A549 (cell line): ENCODE results near the gene GOLM1. TPM values are rescaled to one million over a fixed set of nuclear protein-coding genes. Genes with fewer than 3 reads are reported as not detected.

Source experiments
- ATAC-seq, 2 experiments: fragments of 200-7000 bp in 1 of 2; fragments of >200 bp in 1 of 2; cut with Nextera tagmentation in 1 of 2; cut with Tn5 transposase in 1 of 2; 3 replicates each; pipeline versions ENCODE4 v1.8.0 to v1.9.1; 2018 to 2020; ENCODE audit warnings: mild to moderate bottlenecking in 1 of 2, moderate library complexity in 1 of 2
- CTCF ChIA-PET: fragments of 300-600 bp; sonication (Branson Sonifier 250); formaldehyde crosslinking; extraction: SDS; loops from one replicate; lab custom pipeline; 2021; ENCODE audit warnings: antibody characterized with exemption, inconsistent platforms; lab: Yijun Ruan, JAX
- POLR2A ChIA-PET: fragments of 350-600 bp; formaldehyde crosslinking; extraction: SDS; loops from one replicate; lab custom pipeline; 2021; ENCODE audit warnings: antibody characterized with exemption, inconsistent platforms; lab: Yijun Ruan, JAX
- DNase-seq, 2 experiments: peaks; one replicate each; pipeline versions ENCODE4 v3.0.0 to v3.0.0-alpha.2; 2011 to 2016; ENCODE audit warnings: low read depth in 1 of 2, low spot score in 1 of 2
- FAIRE-seq: peaks from 2 replicates; lab custom pipeline; 2011; peaks lifted over from hg19 to GRCh38; lab: Jason Lieb, UNC
- H3K27ac ChIP-seq, 2 experiments: fragments of >200 bp; sonication (Bioruptor Twin); formaldehyde crosslinking; 3 replicates each; pipeline ENCODE4 v1.5.1; 2016 to 2017
- H3K4me1 ChIP-seq: fragments of >200 bp; sonication (Bioruptor Twin); formaldehyde crosslinking; 3 replicates; pipeline ENCODE4 v1.6.1; 2016
- H3K4me2 ChIP-seq: fragments of >200 bp; sonication (Bioruptor Twin); formaldehyde crosslinking; 3 replicates; pipeline ENCODE4 v1.6.1; 2016
- H3K4me3 ChIP-seq: fragments of >200 bp; sonication (Bioruptor Twin); formaldehyde crosslinking; 3 replicates; pipeline ENCODE4 v1.5.1; 2016
- H3K9me3 ChIP-seq: fragments of >200 bp; sonication (Bioruptor Twin); formaldehyde crosslinking; 3 replicates; pipeline ENCODE4 v1.6.1; 2016
- BHLHE40 ChIP-seq: IDR thresholded peaks from 2 replicates; pipeline ENCODE4 v1.6.1; 2012; ENCODE audit warnings: low read depth, low read length, inconsistent platforms
- CEBPB ChIP-seq, 2 experiments: fragments of >200 bp in 1 of 2; sonication (Bioruptor Twin) in 1 of 2; formaldehyde crosslinking in 1 of 2; IDR thresholded peaks; 2 replicates each; pipeline ENCODE4 v1.6.1; 2012 to 2016
- CHD2 ChIP-seq: fragments of 150-350 bp; IDR thresholded peaks from 2 replicates; pipeline ENCODE4 v1.6.1; 2014; ENCODE audit warnings: low read length; ENCODE audit not compliant: partially characterized antibody
- CHD4 ChIP-seq: fragments of 200-600 bp; sonication (generic); IDR thresholded peaks from 2 replicates; pipeline ENCODE4 v1.6.1; 2016; ENCODE audit warnings: antibody characterized with exemption, mild to moderate bottlenecking, borderline replicate concordance
- EP300 ChIP-seq, 2 experiments: fragments of >200 bp; sonication (Bioruptor Twin); formaldehyde crosslinking; IDR thresholded peaks; 2 replicates in 1 of 2; 3 replicates in 1 of 2; pipeline ENCODE4 v1.6.1; 2016 to 2017
- FOXS1 ChIP-seq: fragments of 250-450 bp; sonication (Bioruptor Pico); IDR thresholded peaks from 2 replicates; pipeline ENCODE4 v1.5.0; 2020; ENCODE audit warnings: mild to moderate bottlenecking, moderate library complexity
- GATA3 ChIP-seq: IDR thresholded peaks from 2 replicates; pipeline ENCODE4 v1.6.1; 2012; ENCODE audit warnings: borderline replicate concordance
- HEYL ChIP-seq: fragments of 250-450 bp; sonication (Bioruptor Pico); IDR thresholded peaks from 2 replicates; pipeline ENCODE4 v1.8.0; 2021; ENCODE audit warnings: mild to moderate bottlenecking, moderate library complexity
- JUNB ChIP-seq: fragments of >200 bp; sonication (Bioruptor Twin); formaldehyde crosslinking; IDR thresholded peaks from 2 replicates; pipeline ENCODE4 v1.6.1; 2016
- MAZ ChIP-seq: fragments of 150-350 bp; IDR thresholded peaks from 2 replicates; pipeline ENCODE4 v1.6.1; 2014; ENCODE audit warnings: antibody characterized with exemption, low read depth, low read length, borderline replicate concordance
- NPAS2 ChIP-seq: fragments of 250-450 bp; sonication (Bioruptor Pico); IDR thresholded peaks from 2 replicates; pipeline ENCODE4 v1.8.0; 2022; ENCODE audit warnings: mild to moderate bottlenecking, moderate library complexity, borderline replicate concordance
- NR3C1 ChIP-seq: fragments of >200 bp; sonication (Bioruptor Twin); formaldehyde crosslinking; IDR thresholded peaks from 3 replicates; pipeline ENCODE4 v1.6.1; 2017
- POLR2A ChIP-seq: IDR thresholded peaks from 2 replicates; pipeline ENCODE4 v1.6.1; 2012; ENCODE audit warnings: mild to moderate bottlenecking, low read length
- RARB ChIP-seq: fragments of 250-450 bp; sonication (Bioruptor Pico); IDR thresholded peaks from 2 replicates; pipeline ENCODE4 v1.8.0; 2021; ENCODE audit warnings: mild to moderate bottlenecking, moderate library complexity
- RCOR1 ChIP-seq: fragments of 150-350 bp; IDR thresholded peaks from 2 replicates; pipeline ENCODE4 v1.6.1; 2014; ENCODE audit warnings: antibody characterized with exemption, low read length, low read depth
- RFX5 ChIP-seq: fragments of 450-650 bp; IDR thresholded peaks from 2 replicates; pipeline ENCODE4 v1.7.1; 2014; ENCODE audit warnings: antibody characterized with exemption, mild to moderate bottlenecking, moderate library complexity
- RNF2 ChIP-seq: fragments of 200-600 bp; sonication (generic); IDR thresholded peaks from 2 replicates; pipeline ENCODE4 v1.6.1; 2016; ENCODE audit warnings: low read depth, mild to moderate bottlenecking, antibody characterized with exemption, moderate library complexity, borderline replicate concordance
- SREBF2 ChIP-seq: fragments of 450-650 bp; IDR thresholded peaks from 2 replicates; pipeline ENCODE4 v1.6.1; 2014; ENCODE audit warnings: mild to moderate bottlenecking, moderate library complexity
- ZFP36 ChIP-seq: fragments of 450-650 bp; IDR thresholded peaks from 2 replicates; pipeline ENCODE4 v1.6.1; 2014; ENCODE audit warnings: borderline replicate concordance; ENCODE audit not compliant: partially characterized antibody
- ZSCAN20 ChIP-seq: fragments of 250-450 bp; sonication (Bioruptor Pico); IDR thresholded peaks from 2 replicates; pipeline ENCODE4 v1.8.0; 2022; ENCODE audit warnings: mild to moderate bottlenecking, moderate library complexity
- WGBS: methylation state at CpG from one replicate; pipeline ENCODE4 v1.1.6; 2017; ENCODE audit errors: missing lambda C conversion rate; 5-methylcytosine and 5-hydroxymethylcytosine counted together
- polyA plus RNA-seq, 4 experiments: library from polyadenylated mRNA; depleted of rRNA in 3 of 4; stranded (reverse); fragments of >200 nt; fragmentation: RNase III in 1 of 4; extraction: RNeasy Plus Mini Kit Qiagen cat#74134 plus additional on column Dnase treatment in 1 of 4; gene quantifications; 2 replicates in 3 of 4; 3 replicates in 1 of 4; pipeline ENCODE4 v1.2.3, GENCODE V29; 2011 to 2017
- TF ChIP-seq, protein P1 (sequence below): fragments of >200 bp; sonication (Bioruptor Twin); formaldehyde crosslinking; IDR thresholded peaks from 2 replicates; pipeline ENCODE4 v1.6.1; 2016
- TF ChIP-seq, protein P2 (sequence below): fragments of 200-600 bp; sonication (generic); IDR thresholded peaks from 2 replicates; pipeline ENCODE4 v1.6.1; 2016; ENCODE audit warnings: antibody characterized with exemption, mild to moderate bottlenecking, moderate library complexity
- TF ChIP-seq, protein P3 (sequence below): fragments of >200 bp; sonication (Bioruptor Twin); formaldehyde crosslinking; IDR thresholded peaks from 3 replicates; pipeline ENCODE4 v1.6.1; 2016
- TF ChIP-seq, protein P4 (sequence below): fragments of >200 bp; sonication (Bioruptor Twin); formaldehyde crosslinking; IDR thresholded peaks from 3 replicates; pipeline ENCODE4 v1.5.1; 2016
- TF ChIP-seq, protein P5 (sequence below): fragments of 450-650 bp; IDR thresholded peaks from 2 replicates; pipeline ENCODE4 v1.6.1; 2014; ENCODE audit warnings: antibody characterized with exemption

Gene GOLM1
- polyA plus RNA-seq, 2 of the 4 experiments (the other 2 are of a cell fraction), result 136 to 145 TPM

- H3K4me1 ChIP-seq, result no peaks in the 10 kb centered on the region
- ATAC-seq, result peak in 1 of 2 experiments; percentile 42; a peak in 1 of 6 replicates
- POLR2A ChIA-PET, result no interaction called here
- FAIRE-seq, result no peak
- WGBS, result 84% methylated on average over 7 of the region's 8 CpGs
- no peak for DNase-seq
- H3K4me2 ChIP-seq, result no peak overlapping the region
- CTCF ChIA-PET, result interaction anchor here (1.9 kb wide), 1 partner anchor 14 kb away, joined by 6 read pairs; no protein-coding TSS in a partner anchor
- no peaks in the 10 kb centered on the region for H3K9me3 ChIP-seq
- no peak for TF ChIP-seq RNF2
- TF ChIP-seq MAZ, result no peak
- TF ChIP-seq CHD2, result no peak
- TF ChIP-seq, protein P1, sequence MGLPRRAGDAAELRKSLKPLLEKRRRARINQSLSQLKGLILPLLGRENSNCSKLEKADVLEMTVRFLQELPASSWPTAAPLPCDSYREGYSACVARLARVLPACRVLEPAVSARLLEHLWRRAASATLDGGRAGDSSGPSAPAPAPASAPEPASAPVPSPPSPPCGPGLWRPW, result no peak
- TF ChIP-seq, protein P2, sequence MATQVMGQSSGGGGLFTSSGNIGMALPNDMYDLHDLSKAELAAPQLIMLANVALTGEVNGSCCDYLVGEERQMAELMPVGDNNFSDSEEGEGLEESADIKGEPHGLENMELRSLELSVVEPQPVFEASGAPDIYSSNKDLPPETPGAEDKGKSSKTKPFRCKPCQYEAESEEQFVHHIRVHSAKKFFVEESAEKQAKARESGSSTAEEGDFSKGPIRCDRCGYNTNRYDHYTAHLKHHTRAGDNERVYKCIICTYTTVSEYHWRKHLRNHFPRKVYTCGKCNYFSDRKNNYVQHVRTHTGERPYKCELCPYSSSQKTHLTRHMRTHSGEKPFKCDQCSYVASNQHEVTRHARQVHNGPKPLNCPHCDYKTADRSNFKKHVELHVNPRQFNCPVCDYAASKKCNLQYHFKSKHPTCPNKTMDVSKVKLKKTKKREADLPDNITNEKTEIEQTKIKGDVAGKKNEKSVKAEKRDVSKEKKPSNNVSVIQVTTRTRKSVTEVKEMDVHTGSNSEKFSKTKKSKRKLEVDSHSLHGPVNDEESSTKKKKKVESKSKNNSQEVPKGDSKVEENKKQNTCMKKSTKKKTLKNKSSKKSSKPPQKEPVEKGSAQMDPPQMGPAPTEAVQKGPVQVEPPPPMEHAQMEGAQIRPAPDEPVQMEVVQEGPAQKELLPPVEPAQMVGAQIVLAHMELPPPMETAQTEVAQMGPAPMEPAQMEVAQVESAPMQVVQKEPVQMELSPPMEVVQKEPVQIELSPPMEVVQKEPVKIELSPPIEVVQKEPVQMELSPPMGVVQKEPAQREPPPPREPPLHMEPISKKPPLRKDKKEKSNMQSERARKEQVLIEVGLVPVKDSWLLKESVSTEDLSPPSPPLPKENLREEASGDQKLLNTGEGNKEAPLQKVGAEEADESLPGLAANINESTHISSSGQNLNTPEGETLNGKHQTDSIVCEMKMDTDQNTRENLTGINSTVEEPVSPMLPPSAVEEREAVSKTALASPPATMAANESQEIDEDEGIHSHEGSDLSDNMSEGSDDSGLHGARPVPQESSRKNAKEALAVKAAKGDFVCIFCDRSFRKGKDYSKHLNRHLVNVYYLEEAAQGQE, result no peak
- TF ChIP-seq JUNB, result no peak
- TF ChIP-seq ZFP36, result no peak
- TF ChIP-seq EP300 (IDR thresholded peaks at IDR 0.05), result no peak
- no peak for TF ChIP-seq RFX5
- no peak for TF ChIP-seq ZSCAN20 (CRISPR knock-in tag)
- no peak for TF ChIP-seq POLR2A
- H3K27ac ChIP-seq, result no peak overlapping the region
- no peak overlapping the region for H3K4me3 ChIP-seq
Measured at GRCh38 chr9:86046930-86047341, 52.4 kb downstream of the GOLM1 start.

DNA sequence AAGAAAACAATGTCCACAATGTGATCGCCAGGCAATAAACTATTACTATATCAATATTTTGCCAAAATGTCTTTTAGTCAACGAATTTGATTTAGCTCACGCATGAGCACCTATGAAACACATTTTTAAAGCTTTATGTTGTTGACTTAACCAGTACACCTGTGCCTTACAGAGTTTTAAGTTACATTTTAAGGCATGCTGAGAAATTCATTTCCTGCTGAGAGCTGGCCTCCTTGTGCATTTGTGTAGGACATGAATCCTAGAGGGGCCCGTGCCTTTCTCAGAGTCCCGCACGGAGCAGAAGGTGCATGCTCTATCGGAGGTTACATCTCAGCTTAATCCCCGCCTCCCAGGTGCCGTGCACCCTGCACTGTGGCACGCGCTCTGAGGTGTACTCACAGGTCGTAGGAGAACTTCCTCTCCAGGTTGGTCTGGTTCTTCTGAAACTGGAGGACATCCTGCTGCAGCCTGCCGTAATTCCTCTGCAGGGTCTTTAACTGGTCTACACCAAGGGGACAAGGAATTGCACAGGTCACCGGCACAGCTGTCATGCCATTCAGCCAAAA is 53.2 kb downstream of the GOLM1 start:
- ATAC-seq (no peak), DNase-seq (no peak), FAIRE-seq (no peak)
- Histone ChIP-seq H3K27ac (no peak overlapping the region), H3K9me3 (no peaks in the 10 kb centered on the region), H3K4me3 (no peak overlapping the region), H3K4me1 (no peaks in the 10 kb centered on the region), H3K4me2 (no peak overlapping the region)
- WGBS, result 93% methylated on average over 14 of the region's 14 CpGs
- ChIA-PET CTCF (interaction anchor here (1.3 to 2.7 kb wide), 4 partner anchors 10 to 163 kb away, joined by 3 to 8 read pairs (median 6); no protein-coding TSS in a partner anchor), POLR2A (no interaction called here)
- TF ChIP-seq, protein P3, sequence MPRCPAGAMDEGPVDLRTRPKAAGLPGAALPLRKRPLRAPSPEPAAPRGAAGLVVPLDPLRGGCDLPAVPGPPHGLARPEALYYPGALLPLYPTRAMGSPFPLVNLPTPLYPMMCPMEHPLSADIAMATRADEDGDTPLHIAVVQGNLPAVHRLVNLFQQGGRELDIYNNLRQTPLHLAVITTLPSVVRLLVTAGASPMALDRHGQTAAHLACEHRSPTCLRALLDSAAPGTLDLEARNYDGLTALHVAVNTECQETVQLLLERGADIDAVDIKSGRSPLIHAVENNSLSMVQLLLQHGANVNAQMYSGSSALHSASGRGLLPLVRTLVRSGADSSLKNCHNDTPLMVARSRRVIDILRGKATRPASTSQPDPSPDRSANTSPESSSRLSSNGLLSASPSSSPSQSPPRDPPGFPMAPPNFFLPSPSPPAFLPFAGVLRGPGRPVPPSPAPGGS, result no peak
- TF ChIP-seq, protein P4, sequence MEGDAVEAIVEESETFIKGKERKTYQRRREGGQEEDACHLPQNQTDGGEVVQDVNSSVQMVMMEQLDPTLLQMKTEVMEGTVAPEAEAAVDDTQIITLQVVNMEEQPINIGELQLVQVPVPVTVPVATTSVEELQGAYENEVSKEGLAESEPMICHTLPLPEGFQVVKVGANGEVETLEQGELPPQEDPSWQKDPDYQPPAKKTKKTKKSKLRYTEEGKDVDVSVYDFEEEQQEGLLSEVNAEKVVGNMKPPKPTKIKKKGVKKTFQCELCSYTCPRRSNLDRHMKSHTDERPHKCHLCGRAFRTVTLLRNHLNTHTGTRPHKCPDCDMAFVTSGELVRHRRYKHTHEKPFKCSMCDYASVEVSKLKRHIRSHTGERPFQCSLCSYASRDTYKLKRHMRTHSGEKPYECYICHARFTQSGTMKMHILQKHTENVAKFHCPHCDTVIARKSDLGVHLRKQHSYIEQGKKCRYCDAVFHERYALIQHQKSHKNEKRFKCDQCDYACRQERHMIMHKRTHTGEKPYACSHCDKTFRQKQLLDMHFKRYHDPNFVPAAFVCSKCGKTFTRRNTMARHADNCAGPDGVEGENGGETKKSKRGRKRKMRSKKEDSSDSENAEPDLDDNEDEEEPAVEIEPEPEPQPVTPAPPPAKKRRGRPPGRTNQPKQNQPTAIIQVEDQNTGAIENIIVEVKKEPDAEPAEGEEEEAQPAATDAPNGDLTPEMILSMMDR, result no peak
- TF ChIP-seq ZFP36 (no peak), RARB (CRISPR knock-in tag) (no peak)

DNA sequence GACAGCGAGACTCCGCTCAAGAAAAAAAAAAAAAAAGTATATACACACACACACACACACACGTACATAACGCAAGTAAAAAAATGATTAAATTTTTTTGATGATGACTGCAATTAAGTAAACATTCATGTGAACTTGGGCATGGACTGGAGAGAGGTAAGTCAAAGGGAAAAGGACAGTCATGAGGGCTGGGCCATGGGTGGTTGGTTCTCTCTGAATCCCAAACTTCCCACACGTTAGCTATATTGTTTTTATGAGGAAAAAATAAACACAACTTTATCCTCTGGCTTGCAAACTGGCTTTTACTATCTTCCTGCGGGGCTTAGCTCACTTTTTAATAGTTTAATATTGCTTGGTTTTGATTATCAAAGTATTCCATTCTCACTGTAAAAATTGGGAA is 53.7 kb downstream of the GOLM1 start:
- 94% methylated on average over 6 of the region's 6 CpGs for WGBS
- FAIRE-seq, result no peak

More for the DNA sequence above, 53.7 kb downstream of the GOLM1 start:
- H3K4me2 ChIP-seq, result no peak overlapping the region
- TF ChIP-seq SREBF2 (no peak), HEYL (CRISPR knock-in tag) (no peak), FOXS1 (CRISPR knock-in tag) (no peak), GATA3 (no peak), NPAS2 (CRISPR knock-in tag) (no peak), RCOR1 (no peak), CEBPB (IDR thresholded peaks at IDR 0.05) (no peak), NR3C1 (no peak), CHD4 (no peak), BHLHE40 (no peak), RARB (CRISPR knock-in tag) (no peak)
- TF ChIP-seq, protein P1, result no peak
- TF ChIP-seq, protein P5, sequence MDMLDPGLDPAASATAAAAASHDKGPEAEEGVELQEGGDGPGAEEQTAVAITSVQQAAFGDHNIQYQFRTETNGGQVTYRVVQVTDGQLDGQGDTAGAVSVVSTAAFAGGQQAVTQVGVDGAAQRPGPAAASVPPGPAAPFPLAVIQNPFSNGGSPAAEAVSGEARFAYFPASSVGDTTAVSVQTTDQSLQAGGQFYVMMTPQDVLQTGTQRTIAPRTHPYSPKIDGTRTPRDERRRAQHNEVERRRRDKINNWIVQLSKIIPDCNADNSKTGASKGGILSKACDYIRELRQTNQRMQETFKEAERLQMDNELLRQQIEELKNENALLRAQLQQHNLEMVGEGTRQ, result no peak
- ATAC-seq (no peak), DNase-seq (no peak)
- no peak overlapping the region for H3K27ac ChIP-seq
- H3K9me3 ChIP-seq, result no peaks in the 10 kb centered on the region
- POLR2A ChIA-PET, result no interaction called here
- no peak overlapping the region for H3K4me3 ChIP-seq
- CTCF ChIA-PET, result interaction anchor here (0.8 to 2.7 kb wide), 5 partner anchors 10 to 194 kb away, joined by 3 to 8 read pairs (median 6); no protein-coding TSS in a partner anchor
- no peaks in the 10 kb centered on the region for H3K4me1 ChIP-seq
